ENCODE results near the gene CACNA2D3.

CACNA2D3 gene

DNA sequence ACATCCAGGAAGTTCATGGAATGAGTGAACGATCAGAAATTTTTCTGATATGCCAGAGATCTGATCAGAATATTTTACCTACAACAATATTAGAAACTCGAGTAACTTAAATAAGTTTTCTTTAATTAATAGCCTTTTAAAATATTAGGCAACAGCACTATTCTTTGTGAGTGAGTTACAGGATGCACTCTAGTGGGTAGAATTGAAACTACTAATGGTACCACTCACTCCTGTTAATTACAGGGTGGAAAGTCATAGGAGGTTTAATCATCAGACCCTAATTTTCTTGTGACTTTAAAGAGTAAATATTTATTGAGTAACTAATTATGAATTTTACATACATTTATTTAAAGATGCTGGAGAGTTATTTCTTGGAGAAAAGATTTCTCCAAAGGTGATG, 217.3 kb downstream of the CACNA2D3 start:
- no peak for DNase-seq (ENCODE audit: low read depth in 2 of 2)

DNA sequence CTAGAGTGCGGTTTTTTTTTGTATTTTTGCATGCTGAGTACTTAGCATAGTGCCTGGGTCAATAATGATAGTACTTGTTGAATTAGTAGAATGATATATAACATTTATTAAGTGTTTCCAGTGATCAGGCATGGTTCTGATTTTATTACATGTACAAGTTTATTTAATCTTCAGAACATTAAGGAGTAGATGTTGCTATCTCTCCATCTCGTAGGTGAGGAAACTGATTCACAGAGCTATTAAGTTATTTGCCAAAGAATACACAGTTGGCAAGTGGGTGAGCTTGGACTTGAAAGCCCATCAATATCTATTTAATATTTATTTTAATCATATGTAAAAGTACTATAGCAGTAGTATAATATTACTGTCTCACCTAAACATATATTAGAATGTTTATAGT, 219.5 kb downstream of the CACNA2D3 start:
- no peak for DNase-seq (ENCODE audit: low read depth in 2 of 2)

DNA sequence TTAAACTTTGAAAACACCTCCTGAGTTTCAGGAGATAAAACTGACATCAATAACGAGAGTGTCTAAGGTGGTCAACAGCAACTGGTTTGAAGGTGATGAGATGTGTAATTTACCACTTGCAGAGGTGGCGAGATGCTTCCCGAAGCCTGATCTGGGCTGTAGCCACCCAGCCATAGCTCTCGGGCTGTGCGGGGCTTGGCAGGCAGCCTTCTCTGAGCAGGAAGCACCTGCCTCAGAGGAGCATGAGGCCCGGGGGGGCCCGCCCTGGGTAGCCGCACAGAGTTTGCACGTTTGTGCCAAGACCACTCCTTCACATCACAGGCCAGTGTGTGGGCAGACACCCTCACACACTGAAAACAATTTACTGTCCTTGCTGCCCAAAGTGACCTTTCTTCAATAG, 220.3 kb downstream of the CACNA2D3 start:
- no peak for DNase-seq (ENCODE audit: low read depth in 2 of 2)

DNA sequence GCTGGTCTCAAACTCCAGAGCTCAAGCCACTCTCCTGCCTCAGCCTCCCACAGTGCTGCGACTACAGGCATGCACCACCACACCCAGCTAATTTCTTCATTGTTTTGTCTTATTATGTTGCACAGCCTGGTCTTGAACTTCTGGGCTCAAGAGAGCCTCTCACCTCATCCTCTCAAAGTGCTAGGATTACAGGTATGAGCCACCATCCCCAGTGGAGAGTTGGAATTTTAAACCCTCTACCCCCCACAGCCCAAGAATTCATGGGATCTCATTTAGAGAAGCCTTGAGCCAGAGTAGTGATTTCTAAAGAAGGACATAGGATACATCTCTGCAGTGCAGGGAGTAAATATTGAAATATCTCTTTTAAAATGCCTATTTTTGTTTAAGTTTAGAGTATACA, 221.1 kb downstream of the CACNA2D3 start:
- DNase-seq (ENCODE audit: low read depth in 2 of 2), result no peak

DNA sequence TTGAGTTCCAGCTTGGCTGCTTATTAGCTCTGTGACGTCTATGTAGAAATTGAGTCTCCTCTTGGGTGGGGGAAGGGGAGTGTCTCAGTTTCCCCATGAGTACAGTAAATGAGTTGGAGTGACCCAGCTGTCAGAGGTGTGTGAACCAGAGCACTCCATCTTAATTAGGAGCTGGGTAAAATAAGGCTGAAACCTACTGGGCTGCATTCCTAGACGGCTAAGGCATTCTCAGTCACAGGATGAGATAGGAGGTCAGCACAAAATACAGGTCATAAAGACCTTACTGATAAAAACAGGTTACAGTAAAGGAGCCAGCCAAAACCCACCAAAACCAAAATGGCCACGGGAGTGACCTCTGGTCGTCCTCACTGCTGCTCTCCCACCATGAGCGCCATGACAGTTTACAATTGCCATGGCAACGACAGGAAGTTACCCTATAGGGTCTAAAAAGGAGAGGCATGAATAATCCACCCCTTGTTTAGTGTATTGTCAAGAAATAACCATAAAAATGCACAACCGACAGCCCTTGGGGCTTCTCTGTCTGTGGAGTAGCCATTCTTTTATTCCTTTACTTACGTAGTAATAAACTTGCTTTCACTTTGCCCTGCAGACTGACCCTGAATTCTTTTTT, 222.4 kb downstream of the CACNA2D3 start:
- no peak for DNase-seq (ENCODE audit: low read depth in 2 of 2)

DNA sequence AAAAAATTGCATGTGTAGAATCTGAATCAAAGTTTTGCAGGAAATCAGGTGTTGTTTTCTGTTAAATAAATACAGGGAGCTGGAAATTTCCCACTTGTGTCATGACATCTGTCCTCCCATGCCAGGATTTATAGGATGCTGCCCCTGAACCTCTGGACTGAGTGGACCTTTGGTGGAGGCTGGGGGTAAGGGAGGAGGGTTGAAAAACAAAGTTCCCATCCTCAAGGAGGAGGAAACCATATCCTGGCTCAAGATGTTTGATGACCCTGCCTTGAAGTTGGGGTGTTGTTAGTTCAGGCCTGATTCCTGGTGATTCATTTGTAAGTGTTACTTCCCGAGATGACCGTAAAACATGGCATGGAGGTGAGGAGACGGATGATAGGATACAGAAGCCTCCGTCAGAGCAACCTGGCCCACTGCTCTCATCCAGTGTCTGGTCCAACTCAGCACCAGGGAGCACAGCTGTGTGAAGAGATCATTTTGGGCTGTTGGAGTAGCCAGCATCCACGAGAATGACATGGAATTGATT, 223.6 kb downstream of the CACNA2D3 start:
- no peak for DNase-seq (ENCODE audit: low read depth in 2 of 2)

DNA sequence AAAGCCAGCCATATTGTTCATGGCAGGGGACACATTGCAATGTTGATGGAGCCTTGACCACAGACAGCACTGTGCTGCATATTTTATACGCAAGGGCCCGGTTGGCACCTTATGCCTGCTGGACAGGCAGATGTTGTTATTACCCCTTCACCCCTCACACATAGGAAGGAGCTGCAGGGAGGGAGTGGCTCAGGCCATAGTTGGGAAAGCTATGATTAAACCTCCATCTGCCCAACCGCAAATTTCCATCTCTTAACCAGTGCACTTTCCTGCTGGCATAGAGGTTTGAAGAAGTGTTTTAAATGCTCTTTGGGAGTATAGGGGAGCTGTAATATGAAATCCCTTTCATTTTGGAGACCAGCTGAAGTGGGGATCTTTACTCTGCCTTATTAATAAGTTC, 224.7 kb downstream of the CACNA2D3 start:
- no peak for DNase-seq (ENCODE audit: low read depth in 2 of 2)

DNA sequence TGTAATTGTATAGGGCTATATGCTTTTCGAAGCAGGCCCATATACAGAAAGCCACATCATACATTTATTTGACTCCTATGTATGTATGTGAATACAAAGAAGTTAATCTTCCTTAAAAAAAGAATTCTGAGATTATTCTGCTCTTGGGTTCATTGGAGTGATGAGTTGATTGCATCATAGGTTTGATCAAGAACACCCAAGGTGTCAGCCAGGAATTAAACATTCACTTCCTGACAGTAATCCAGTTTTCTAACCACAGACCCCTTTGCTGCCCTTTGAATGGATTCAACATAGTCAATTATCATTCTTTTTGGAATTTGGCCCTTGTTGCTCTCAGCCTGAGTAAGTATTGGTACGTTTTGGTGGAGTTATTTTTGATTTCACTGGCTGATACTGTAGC, 225.6 kb downstream of the CACNA2D3 start:
- no peak for DNase-seq (ENCODE audit: low read depth in 2 of 2)

DNA sequence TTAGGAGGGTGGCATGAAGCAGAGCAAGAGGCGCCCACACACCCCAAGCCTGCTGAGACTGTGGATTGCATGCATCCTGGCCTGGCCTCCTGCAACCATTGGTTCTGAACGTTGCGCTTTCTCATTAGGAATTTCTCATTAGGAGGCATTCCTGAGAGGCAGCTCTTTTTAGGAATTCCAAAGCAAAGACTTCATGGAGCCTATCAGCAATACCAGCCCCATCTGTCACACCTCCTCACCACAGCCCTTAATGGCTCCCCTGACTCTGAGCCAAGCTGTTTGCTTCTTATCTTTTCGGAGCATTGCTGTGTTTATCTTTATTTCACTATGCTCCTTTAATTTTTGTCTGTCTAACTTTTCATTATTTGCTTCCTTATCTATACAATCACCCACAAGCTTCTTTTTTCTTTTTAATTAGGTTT, 226.9 kb downstream of the CACNA2D3 start:
- no peak for DNase-seq (ENCODE audit: low read depth in 2 of 2)

DNA sequence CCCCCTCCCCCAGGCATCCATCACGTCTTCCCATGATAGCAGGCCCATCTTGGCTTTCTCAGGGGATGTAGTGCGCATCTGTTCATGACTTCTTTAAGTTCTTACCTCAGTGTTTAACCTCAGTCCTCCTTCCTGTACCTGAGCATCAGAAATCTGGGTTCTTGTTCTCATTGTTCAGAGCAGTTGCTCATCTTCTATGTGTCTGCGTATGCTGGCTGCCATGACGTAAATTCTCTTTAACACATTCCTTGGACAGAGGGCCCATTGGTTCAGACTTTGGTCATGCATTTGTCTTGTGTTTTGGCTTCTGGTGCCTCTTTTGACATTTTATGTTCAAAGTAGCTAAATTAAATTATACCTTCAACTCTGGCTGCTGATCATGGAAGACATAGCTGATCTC, 227.3 kb downstream of the CACNA2D3 start:
- DNase-seq (ENCODE audit: low read depth in 2 of 2), result no peak

DNA sequence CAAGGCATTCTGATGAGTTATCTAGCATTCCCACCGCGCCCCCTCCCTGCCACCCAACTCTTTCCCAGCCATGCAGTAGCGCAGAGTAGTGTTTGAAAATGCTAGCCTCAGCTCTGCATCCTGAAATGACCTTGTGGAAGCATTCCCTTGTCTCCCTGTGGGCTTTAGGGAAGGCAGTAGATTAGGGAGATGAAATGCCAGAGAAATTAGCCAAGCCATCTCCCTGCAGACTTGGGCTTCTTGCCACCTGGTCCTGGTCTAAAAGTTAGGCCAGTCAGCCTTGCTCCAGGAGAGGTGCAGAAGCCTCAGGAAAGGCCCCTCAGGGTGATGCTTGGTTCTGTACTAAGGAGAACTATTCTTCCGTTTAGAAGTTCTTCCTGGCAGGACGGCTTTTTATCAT, 231.2 kb downstream of the CACNA2D3 start:
- DNase-seq (ENCODE audit: low read depth in 2 of 2), result no peak

DNA sequence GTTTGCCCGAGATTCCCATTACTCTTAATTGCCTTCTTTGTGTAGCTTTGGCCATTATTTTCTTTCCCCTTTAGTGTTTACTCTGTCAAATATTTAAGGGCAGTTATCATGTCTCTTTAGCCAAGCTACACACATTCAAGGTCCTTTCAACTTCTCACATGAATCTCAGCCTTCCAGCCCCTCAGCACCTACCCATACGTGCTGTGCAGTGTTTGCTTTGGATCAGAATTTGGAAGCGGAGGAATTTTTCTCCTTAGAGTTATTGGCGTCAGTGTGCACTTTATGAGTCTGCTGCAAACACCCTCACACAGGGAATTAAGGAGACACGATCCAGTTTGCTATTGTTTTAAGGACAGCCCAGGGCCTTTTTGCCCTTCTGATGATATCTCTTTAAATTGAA, 231.6 kb downstream of the CACNA2D3 start:
- no peak for DNase-seq (ENCODE audit: low read depth in 2 of 2)

DNA sequence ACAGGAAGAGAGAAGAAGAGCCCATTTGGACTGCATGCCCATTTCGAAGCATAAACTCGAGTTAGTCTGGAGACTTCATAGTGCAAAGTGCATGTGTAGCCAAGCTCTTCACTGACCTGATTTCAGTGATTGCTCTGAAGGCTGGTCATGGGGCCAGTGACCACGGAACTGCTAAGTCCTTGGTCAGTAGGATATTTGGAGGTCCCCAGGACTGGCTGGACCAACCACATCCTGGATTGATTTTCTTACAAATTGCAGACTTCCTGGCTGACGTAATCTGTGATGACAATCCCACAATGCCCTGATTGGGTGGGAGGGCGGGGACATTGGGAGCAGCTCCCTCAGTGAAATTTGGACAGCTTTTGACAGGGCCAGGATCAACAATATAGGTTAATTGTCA, 233.4 kb downstream of the CACNA2D3 start:
- no peak for DNase-seq (ENCODE audit: low read depth in 2 of 2)

DNA sequence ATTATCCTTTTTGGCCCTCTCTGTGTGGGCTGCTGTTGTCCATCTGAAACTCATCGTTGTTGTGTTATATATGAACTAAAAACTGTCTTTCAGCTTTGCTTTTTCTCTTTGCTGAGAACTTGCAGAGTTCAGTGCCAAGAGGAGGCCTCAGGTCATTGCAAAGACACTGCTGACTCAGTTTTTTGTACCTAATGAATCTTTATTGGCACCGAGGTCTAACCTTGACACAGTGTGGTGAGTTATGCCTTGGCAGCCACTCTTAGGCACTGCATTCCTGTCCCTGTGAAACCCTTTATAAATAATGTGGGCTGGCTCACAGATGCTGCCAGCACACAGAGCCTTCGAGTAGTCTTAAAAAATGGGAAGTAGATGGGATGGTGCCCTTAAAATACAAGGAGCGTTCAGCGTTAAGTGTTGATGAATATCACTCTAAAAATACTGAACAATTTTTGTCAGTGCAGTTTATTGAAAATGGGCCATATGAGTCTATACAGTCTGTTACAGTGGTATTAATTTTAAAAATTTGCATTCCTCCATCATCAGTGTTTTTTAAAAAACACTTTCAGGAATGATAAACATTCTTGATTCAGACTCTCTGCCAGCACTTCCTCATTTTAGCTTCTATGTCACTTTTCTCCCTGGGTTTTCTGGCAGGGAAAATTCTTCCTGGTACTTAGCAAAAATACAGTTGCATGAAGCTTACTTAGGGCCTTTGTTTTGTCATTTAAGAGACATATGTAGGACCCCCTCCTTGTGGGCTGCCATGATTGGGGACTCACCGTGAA, 234.1 kb downstream of the CACNA2D3 start:
- no peak for DNase-seq (ENCODE audit: low read depth in 2 of 2)

DNA sequence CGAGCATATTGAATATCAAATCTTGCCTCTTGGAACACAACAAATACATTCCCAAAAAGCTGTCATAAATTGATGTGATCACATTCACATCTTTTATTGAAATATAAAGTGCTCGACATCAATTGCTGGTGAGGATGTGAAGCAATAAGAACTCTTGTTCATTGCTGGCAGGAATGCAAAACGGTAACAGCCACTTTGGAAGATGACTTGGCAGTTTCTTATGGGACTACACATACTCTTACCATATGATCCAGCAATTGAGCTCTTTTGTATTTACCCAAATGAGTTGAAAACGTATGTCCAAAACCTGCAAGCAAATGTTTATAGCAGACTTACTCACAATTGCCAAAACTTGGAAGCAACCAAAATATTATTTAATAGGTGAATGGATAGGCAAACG, 234.9 kb downstream of the CACNA2D3 start:
- DNase-seq (ENCODE audit: low read depth in 2 of 2), result no peak

DNA sequence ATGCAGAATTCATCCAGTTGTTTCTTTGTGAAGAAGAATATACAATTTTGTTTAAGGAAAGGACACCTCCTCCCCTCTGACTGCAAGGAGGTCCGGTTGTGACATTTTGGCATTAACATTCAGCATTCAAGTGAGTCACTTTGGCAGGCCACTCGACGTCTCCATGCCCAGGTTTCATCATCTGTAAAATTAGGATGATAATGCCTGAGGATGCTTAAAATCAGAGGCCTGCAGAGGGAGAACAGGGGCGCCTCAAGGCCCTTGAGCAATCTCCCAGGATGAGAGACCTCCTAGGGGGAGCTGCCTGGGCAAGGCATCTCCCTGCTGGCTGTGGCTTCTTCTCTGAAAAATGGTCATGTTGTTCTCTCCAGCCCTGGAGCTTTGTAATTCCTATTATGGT, 236.0 kb downstream of the CACNA2D3 start:
- no peak for DNase-seq (ENCODE audit: low read depth in 2 of 2)

DNA sequence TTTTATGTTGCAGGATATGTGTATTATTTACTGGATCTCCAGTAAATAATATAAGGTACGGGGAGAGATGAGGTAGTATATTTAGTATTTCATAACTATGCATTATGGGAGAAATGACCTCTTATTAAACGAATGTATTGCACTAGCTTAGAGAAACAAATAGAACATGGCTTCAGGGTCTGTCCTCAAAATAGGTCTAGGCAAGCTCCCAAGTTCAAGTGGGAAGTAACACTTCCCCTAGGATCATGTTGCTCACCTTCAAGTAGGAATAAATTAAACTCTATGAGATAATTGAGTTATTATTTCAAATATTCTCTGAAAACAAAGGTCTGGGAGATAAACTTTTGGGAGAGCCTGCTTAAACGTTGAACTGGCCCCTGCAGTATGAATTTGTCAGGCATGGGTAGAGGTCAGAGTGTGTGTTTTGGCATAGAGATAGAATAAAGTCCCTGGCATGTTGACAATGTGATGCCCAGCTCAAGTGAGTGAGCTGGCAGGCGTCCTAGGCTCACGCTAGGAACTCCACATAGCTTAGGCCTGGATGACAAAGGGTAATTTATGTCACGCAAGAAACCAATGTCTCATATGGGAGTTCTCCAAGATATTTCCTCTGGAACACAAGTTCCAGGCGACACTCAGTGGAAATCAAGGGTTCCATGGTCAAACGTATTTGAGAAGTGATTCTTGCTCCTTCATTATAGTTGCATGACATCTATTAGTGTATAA, 236.8 kb downstream of the CACNA2D3 start:
- DNase-seq (ENCODE audit: low read depth in 2 of 2), result no peak

DNA sequence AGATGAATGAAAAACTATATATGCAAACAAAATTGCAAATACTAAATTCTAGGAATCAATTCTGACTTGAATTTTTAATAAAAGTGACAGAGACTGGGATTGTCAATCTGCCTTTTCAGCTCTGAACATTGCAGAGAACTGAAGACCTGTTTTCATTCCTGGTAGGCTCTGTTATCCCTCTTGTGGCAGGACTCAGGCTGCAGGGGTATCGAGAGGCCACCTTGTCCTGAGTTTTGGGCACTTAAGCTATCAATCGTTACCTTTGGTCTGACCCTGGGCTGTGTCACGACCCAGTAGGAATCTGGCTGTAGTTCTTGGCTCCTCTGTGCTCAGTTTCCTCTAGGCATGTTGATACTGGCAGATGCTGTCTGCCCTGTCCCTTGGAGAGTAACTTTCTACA, 238.0 kb downstream of the CACNA2D3 start:
- DNase-seq (ENCODE audit: low read depth in 2 of 2), result no peak

DNA sequence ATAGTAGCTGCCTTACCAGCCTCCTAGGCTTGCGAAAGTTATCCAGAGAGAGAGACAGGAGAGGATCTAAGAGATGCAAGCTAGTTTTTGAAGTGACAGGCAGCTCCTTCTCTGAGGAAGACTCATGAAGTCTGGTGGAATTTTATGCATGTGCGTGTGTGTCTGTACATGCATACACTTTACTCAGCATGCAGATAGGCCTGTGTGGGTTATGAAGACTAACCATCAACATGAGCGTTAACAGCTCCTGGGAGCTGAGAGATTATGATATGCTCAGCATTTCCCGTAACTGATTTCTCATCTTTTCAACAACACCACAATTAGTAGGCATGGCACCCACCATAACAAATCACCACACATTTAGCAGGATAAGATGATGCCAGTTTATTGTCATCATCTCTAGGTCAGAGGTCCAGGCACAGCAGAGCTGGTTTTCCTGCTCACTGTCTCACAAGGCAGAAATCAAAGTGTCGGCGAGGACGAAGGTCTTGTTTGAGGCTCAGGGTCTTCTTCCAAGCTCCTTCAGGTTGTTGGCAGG, 239.5 kb downstream of the CACNA2D3 start:
- DNase-seq (ENCODE audit: low read depth in 2 of 2), result no peak

DNA sequence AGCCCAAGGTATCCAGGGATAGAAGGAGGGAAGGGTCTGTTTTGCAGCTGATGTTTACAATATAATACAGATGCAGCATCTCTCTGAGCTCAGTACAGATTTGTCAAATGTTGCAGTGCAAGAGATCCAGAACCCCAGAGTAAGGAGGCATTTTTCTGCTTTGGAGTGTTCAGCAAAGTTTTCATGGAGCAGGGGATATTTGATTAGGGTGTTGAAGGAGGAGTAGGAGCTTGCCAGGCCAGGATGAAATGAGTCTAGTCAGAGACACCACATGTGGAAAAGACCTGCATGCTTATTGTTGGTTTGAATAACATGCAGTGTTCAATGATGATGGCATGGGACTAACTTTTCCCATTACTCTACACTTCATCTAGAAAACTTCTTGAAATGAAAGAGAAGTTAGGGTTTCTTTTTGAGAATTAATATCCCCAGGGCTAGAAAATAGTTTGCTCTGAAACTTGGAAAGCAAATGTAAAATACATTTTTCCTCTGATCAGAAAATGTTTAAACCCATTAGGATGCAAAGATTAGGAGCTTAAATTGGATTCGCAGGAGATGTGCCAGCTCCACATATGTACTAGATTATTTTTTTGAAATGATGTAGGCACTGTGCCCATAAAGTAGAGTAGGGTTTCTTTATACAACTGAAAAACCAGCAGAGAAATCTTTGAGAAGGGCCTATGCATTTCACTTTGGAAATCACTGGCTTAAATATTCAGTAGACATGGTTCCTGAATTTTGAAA, 243.8 kb downstream of the CACNA2D3 start:
- DNase-seq (ENCODE audit: low read depth in 2 of 2), result no peak

DNA sequence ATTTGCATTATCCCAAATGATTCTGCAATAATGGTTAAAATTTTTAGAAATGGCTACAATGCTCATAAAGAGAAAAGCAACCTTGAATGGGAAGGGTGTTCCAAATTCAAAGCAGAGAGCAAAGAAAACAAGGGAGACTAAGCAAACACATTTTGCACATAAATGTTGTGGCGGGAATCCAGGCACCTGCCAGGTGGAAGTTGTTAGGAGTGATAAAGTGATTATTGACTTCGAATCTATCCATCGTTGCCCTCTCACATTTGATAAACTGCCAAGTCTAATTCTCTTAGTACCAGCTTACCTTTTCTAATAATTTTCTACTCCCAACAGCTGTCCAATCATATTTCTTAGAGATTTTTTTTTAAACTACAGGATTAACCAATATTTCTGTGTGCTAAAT, 244.5 kb downstream of the CACNA2D3 start:
- no peak for DNase-seq (ENCODE audit: low read depth in 2 of 2)

DNA sequence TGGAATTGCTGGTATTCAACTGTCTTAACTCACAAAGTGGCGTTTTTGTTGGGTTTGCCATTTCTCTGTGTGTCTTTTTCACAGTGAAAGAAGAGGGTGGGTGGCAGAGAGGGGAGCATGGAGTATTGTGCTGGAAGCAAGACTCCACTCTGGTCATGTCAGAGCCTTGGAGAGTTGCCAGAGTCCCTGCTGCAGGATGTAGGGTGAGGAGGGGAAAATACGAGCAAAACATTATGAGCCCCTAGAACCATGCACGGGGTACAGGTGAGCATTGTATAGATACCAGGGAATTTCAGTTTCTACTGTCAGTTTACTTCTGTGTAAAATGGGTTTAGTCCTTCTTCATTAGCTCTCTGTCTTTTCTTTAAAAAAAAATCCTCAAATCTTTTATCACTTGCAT, 249.9 kb downstream of the CACNA2D3 start:
- DNase-seq (ENCODE audit: low read depth in 2 of 2), result no peak
